HFFc6 (cell line): ENCODE measurements around the gene DHDH. TPM values are rescaled to one million over a fixed set of nuclear protein-coding genes. Genes with fewer than 3 reads are reported as not detected.

ENCODE experiments used
- DNase-seq: peaks from one replicate; pipeline ENCODE4 v3.0.0-alpha.2; 2018
- H3K27ac Mint-ChIP-seq: 2 replicates; pipeline ENCODE4 v1.8.0; 2020; ENCODE audit warnings: mild to moderate bottlenecking, mixed read lengths
- H3K27me3 Mint-ChIP-seq: 2 replicates; pipeline ENCODE4 v1.8.0; 2021; ENCODE audit warnings: mild to moderate bottlenecking, moderate library complexity, mixed read lengths; ENCODE audit not compliant: insufficient read depth
- H3K36me3 Mint-ChIP-seq: 2 replicates; pipeline ENCODE4 v1.8.0; 2021; ENCODE audit warnings: low read depth, mixed read lengths
- H3K4me1 Mint-ChIP-seq: 2 replicates; pipeline ENCODE4 v1.8.0; 2020; ENCODE audit warnings: low read depth, mixed read lengths
- H3K4me3 Mint-ChIP-seq: 2 replicates; pipeline ENCODE4 v1.8.0; 2020; ENCODE audit warnings: mild to moderate bottlenecking, moderate library complexity, mixed read lengths
- H3K9me3 Mint-ChIP-seq: 2 replicates; pipeline ENCODE4 v1.8.0; 2020; ENCODE audit warnings: mild to moderate bottlenecking, mixed read lengths
- total RNA-seq, 6 experiments: library from RNA; stranded (reverse); fragmentation: NEBNext Ultra II Directional; extraction: Animal tissue kit (Norgen Biotek cat#: 25700); gene quantifications; 2 replicates in 1 of 6; 3 replicates in 5 of 6; pipeline ENCODE4 v1.2.3, GENCODE V29; 2021
- TF ChIP-seq, protein P1 (sequence below): fragments of 200-600 bp; sonication (generic); IDR thresholded peaks from 2 replicates; pipeline ENCODE4 v1.5.0; 2021; ENCODE audit warnings: antibody characterized with exemption, mild to moderate bottlenecking

The DHDH gene
- total RNA-seq, 6 experiments from 2014 or later, result not detected

GRCh38 chr19:48950159-48950558 is 16.7 kb downstream of the DHDH start:
- Mint-ChIP-seq H3K27ac (no peak overlapping the region), H3K36me3 (peaks cover 15% of the 10 kb centered on the region), H3K4me1 (peaks cover 12% of the 10 kb centered on the region), H3K4me3 (no peak overlapping the region), H3K27me3 (no peaks in the 10 kb centered on the region), H3K9me3 (peaks cover 17% of the 10 kb centered on the region)
- DNase-seq, result no peak
- TF ChIP-seq, protein P1, sequence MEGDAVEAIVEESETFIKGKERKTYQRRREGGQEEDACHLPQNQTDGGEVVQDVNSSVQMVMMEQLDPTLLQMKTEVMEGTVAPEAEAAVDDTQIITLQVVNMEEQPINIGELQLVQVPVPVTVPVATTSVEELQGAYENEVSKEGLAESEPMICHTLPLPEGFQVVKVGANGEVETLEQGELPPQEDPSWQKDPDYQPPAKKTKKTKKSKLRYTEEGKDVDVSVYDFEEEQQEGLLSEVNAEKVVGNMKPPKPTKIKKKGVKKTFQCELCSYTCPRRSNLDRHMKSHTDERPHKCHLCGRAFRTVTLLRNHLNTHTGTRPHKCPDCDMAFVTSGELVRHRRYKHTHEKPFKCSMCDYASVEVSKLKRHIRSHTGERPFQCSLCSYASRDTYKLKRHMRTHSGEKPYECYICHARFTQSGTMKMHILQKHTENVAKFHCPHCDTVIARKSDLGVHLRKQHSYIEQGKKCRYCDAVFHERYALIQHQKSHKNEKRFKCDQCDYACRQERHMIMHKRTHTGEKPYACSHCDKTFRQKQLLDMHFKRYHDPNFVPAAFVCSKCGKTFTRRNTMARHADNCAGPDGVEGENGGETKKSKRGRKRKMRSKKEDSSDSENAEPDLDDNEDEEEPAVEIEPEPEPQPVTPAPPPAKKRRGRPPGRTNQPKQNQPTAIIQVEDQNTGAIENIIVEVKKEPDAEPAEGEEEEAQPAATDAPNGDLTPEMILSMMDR, result no peak

GRCh38 chr19:48950830-48951519 is 17.5 kb downstream of the DHDH start:
- Mint-ChIP-seq H3K27me3 (no peaks in the 10 kb centered on the region), H3K4me1 (peaks cover 20% of the 10 kb centered on the region), H3K36me3 (peaks cover 23% of the 10 kb centered on the region), H3K4me3 (no peak overlapping the region), H3K27ac (no peak overlapping the region), H3K9me3 (peaks cover 17% of the 10 kb centered on the region)
- TF ChIP-seq, protein P1, result no peak
- no peak for DNase-seq

DNA sequence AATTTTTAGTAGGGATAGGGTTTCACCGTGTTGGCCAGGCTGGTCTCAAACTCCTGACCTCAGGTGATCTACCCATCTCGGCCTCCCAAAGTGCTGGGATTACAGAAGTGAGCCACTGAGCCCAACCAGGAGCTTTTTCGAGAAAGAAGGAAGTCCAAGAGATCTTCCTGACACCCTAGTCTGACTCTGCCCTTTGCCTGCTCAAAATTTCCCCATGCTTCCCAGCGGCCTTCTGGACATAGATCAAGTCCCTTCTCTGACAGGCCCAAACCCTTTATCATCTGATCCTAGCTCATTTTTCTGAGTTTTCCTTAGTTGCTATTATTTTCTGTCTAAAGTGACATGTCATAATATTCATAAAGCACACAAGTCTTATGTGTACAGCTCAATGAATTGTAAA is 19.6 kb downstream of the DHDH start:
- H3K9me3 Mint-ChIP-seq, result peaks cover 8% of the 10 kb centered on the region
- no peak overlapping the region for H3K4me3 Mint-ChIP-seq
- no peak for DNase-seq
- peaks cover 28% of the 10 kb centered on the region for H3K36me3 Mint-ChIP-seq
- peaks cover 2% of the 10 kb centered on the region; the same call in 1 of the 2 replicates for H3K27me3 Mint-ChIP-seq
- no peak overlapping the region for H3K27ac Mint-ChIP-seq
- TF ChIP-seq, protein P1, result no peak
- peaks cover 30% of the 10 kb centered on the region for H3K4me1 Mint-ChIP-seq

- no peak for DNase-seq
- peak overlapping the region; percentile 75 for H3K27ac Mint-ChIP-seq
- H3K36me3 Mint-ChIP-seq, result peaks cover 25% of the 10 kb centered on the region
- H3K4me3 Mint-ChIP-seq, result peak overlapping the region; percentile 85
- H3K4me1 Mint-ChIP-seq, result peaks cover 26% of the 10 kb centered on the region
- TF ChIP-seq, protein P1, result no peak
- H3K27me3 Mint-ChIP-seq, result peaks cover 2% of the 10 kb centered on the region; the same call in 1 of the 2 replicates
- no peaks in the 10 kb centered on the region for H3K9me3 Mint-ChIP-seq
Observed at GRCh38 chr19:48953990-48954594, 20.6 kb downstream of the DHDH start.

GRCh38 chr19:48954595-48955307 is 21.3 kb downstream of the DHDH start, which contains the start of gene BAX:
Gene BAX (plus strand): TSS chr19:48954875. CDS start chr19:48954929, 54 bp downstream.
- peaks cover 2% of the 10 kb centered on the region; the same call in 1 of the 2 replicates for H3K27me3 Mint-ChIP-seq
- H3K4me3 Mint-ChIP-seq, result peak within 1 kb of the TSS; percentile 95
- H3K36me3 Mint-ChIP-seq, result peaks cover 25% of the 10 kb centered on the region
- no peaks in the 10 kb centered on the region for H3K9me3 Mint-ChIP-seq
- TF ChIP-seq, protein P1, result no peak
- H3K27ac Mint-ChIP-seq, result peak within 1 kb of the TSS; percentile 88
- DNase-seq, result peak; percentile 92
- peaks cover 26% of the 10 kb centered on the region for H3K4me1 Mint-ChIP-seq
